Mammary epithelial cell (primary cell): ENCODE results near the gene GTF2F2.

Experiments
- EZH2 ChIP-seq: IDR thresholded peaks from 2 replicates; pipeline ENCODE4 v1.6.1; 2012; ENCODE audit warnings: low read length, inconsistent platforms, borderline replicate concordance
- TF ChIP-seq, protein P1 (sequence below), 2 donors: IDR thresholded peaks in 1 of 2; conservative IDR thresholded peaks in 1 of 2; 2 replicates each; pipeline ENCODE4 v1.5.1; 2011 to 2012; ENCODE audit warnings: inconsistent platforms in 2 of 2, low read length in 2 of 2, mild to moderate bottlenecking in 2 of 2, control low read depth in 1 of 2, low read depth in 1 of 2; ENCODE audit not compliant: insufficient read depth in 1 of 2; ENCODE audit errors: extremely low read depth in 1 of 2

DNA sequence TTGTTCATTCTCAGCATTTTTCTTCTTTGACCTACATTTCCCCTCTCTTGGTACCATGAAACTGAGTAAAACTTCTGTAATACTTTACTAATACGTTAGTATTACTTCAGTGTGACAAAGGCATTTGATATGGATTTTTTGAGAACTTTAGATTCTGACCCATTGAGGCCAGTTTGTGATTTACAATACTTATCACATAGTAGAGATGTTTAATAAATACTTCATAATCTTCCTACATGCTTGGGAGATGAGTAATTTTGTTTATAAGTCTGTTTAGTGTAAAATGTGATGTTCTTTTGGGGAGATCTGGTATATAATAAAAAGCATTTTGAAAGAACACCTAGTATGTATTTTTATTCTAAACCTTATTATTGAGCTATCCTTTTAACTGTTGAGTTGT lies 29.7 kb downstream of the GTF2F2 start:
- TF ChIP-seq, protein P1, sequence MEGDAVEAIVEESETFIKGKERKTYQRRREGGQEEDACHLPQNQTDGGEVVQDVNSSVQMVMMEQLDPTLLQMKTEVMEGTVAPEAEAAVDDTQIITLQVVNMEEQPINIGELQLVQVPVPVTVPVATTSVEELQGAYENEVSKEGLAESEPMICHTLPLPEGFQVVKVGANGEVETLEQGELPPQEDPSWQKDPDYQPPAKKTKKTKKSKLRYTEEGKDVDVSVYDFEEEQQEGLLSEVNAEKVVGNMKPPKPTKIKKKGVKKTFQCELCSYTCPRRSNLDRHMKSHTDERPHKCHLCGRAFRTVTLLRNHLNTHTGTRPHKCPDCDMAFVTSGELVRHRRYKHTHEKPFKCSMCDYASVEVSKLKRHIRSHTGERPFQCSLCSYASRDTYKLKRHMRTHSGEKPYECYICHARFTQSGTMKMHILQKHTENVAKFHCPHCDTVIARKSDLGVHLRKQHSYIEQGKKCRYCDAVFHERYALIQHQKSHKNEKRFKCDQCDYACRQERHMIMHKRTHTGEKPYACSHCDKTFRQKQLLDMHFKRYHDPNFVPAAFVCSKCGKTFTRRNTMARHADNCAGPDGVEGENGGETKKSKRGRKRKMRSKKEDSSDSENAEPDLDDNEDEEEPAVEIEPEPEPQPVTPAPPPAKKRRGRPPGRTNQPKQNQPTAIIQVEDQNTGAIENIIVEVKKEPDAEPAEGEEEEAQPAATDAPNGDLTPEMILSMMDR (conservative IDR thresholded peaks at IDR 0.05 in 1 of 2, IDR thresholded peaks at IDR 0.05 in 1 of 2; ENCODE audit: extremely low read depth in 1 of 2, insufficient read depth in 1 of 2, low read depth in 1 of 2, low read length in 2 of 2): no peak
- TF ChIP-seq EZH2: no peak
